GM04503 (cell line): ENCODE results near the gene ATG101.
A peak's percentile ranks its signal among the peaks of the same experiment; 100 is the strongest.

ENCODE experiments used
- DNase-seq: peaks from one replicate; pipeline ENCODE4 v3.0.0-alpha.2; 2012; ENCODE audit warnings: low read depth

The ATG101 gene

DNA sequence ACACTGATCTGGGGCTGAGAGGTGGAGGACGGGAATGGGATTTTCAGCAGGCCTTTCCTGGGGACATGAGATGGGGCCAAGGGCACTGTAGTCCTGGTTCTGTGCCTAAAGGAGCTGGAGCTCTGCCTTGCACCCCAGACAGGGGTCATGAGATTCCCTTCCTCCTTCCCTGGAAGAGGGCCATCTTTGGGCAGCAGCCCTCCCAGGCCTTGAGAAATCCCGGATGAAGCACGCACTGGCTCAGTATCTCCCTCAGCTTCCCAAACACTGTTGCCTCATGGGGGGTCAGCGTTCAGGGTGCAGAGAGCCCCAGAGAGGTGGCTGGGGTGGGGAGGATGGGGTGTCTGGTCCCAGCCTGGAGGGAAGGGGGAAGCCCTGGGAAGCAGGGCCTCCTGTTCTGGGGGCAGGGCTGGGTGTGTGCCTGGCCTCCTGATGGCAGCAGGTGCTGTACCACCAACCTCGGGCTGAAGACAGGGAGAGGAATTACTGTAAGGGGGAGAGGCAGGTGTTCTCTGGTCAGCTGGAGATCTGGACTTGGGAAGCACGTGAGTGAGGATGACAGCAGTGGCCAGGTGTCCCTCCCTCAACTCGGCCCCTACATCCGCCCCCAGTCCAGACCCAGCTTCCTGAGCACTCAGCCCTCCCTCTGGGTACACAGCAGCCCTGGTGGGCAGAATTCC, 26.9 kb upstream of the ATG101 start:
- no peak for DNase-seq

- no peak for DNase-seq
Measured at GRCh38 chr12:52043386-52044212, 26.2 kb upstream of the ATG101 start.

- DNase-seq: peak; percentile 88
Measured at GRCh38 chr12:52044292-52044983, 25.3 kb upstream of the ATG101 start.

DNA sequence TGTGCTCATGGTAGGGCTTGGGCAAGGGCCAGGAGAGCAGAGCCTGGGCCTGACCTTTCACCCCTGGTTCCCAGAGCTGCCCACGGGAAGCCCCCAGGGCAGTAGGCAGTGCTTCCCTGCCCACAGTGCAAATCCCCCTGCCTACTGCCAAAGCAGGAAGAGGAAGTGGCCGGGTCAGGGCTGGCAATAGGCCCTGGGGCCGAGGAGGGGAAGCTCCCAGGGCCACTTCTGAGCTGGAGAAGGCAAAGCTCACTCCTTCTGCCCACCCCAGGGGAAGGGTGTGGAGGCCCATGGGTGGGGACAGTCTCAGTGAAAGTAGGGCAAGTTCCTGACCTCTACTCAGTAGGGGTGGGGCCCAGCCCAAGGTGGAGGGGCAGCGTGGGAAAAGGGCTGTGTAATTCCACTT, 24.0 kb upstream of the ATG101 start:
- DNase-seq: no peak

DNA sequence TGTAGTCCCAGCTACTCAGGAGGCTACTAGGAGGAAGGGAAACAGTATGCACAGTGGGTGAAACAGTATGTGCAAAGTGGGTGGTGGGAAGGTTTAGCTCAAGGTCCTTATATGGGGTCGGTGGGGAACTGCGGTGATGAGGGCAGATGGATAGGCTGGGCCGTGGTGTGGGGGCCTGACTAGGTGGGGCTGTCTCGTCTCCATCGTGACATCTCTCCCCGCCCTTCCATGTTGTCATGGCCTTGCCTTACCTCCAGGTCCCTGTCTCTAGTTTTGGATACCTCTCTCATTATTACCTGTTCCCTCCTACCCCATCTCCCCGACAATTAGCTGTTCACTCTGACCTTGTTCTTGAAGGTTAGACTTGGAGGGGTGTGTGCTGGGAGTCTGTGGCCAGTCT, 22.9 kb upstream of the ATG101 start:
- DNase-seq: no peak

GRCh38 chr12:52049286-52049685, 20.5 kb upstream of the ATG101 start:
- no peak for DNase-seq

DNA sequence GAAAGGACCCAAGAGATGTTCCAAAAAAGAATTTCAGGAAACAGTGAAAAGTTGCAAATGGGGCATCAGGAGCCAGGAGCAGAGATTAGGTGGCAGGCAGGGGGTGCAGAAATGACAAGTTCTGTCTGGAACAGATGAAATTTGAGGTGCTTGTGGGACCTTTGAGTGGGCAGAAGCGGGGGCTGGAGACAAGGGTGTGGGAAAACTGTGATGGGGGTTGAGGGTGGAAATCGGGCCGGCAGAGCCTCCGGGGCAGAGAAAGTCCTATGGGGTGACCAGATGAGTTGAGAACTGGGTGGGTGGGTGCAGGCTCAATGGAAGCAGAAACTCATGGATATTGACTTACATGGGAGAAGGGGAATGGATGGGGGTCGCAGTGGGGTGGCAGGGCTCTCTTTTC, 20.1 kb upstream of the ATG101 start:
- no peak for DNase-seq

- DNase-seq: no peak
Measured at GRCh38 chr12:52050116-52050757, 19.5 kb upstream of the ATG101 start.

DNA sequence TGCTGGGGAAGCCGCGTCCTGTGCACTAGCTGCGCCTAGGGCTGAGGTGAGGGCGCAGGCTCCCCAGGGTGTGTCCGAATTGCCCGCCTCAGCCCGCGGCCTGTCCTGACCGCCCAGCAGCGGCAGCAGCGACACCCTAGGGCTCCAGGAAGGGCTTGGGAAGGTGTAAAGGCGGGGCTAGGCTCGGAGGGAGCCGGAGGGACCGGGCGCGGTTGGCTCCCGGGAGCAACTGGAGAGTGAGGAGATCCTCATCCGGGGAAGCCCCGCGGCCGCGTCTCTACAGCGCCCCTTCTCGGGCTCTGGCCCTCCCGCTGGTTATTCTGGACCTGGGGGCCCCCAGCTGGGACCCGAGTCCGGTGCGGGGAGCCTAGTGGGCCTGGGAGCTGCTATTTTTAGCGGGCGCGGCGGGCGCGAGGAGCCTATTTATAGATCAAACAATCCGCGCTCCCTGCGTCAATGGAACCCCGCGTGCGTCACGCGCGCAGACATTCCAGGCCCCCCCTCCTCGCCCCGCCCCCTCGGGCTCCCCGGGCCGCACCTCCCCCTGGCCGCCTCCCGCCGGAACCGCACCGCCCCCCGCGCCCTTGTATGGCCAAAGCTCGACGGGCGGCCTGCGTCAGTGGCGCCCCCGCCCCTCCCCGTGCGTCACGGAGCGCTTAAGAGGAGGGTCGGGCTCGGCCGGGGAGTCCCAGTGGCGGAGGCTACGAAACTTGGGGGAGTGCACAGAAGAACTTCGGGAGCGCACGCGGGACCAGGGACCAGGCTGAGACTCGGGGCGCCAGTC, 18.8 kb upstream of the ATG101 start, which contains the start of gene NR4A1:
TSS of gene NR4A1 (plus strand) at position 685 of the 784 bp plus-strand sequence. CDS start 2,887 bp downstream, outside the sequence.
- no peak for DNase-seq

DNA sequence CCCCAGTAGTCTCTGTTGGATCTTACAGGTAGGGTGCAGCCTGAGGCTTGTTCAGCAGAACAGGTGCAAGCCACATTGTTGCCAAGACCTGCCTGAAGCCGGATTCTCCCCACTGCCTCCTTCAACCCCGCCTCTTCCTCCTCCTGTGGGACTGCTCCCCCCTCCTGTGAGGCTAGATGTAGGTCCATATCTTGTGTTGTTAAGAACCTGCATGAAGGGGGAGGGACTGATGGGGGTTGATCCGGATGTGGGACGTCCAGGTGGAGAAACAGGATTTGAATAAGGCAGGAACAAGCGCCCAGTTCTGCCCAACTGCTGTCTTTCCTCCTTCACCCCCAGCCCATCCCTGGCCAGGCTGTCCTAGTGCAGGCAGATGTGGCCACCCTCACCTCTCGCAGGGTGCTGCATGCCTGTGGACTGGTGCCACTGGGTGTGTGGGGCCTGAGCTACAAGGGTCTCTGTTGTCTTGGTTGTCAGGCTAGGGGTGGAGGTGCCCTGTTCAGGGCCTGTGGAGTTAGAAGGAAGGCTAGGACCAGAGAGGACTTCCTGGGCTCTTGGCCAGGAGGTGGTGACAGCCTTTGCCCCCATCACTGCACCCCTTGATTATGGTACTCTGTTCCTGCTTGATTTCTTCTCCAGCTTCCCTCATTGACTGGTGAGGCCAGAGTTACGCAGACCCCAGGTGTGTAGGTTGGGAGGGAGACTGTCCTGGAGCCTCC, 17.2 kb upstream of the ATG101 start:
- DNase-seq: no peak

- no peak for DNase-seq
Measured at GRCh38 chr12:52053536-52054209, 16.1 kb upstream of the ATG101 start.

DNA sequence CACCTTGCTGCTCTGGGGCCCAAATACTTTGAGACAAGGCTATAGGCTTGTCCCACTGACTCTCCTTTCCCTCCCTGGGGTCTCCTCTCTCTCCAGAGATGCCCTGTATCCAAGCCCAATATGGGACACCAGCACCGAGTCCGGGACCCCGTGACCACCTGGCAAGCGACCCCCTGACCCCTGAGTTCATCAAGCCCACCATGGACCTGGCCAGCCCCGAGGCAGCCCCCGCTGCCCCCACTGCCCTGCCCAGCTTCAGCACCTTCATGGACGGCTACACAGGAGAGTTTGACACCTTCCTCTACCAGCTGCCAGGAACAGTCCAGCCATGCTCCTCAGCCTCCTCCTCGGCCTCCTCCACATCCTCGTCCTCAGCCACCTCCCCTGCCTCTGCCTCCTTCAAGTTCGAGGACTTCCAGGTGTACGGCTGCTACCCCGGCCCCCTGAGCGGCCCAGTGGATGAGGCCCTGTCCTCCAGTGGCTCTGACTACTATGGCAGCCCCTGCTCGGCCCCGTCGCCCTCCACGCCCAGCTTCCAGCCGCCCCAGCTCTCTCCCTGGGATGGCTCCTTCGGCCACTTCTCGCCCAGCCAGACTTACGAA, 15.4 kb upstream of the ATG101 start:
- DNase-seq: no peak

- no peak for DNase-seq
Measured at GRCh38 chr12:52054833-52055730, 14.7 kb upstream of the ATG101 start.

DNA sequence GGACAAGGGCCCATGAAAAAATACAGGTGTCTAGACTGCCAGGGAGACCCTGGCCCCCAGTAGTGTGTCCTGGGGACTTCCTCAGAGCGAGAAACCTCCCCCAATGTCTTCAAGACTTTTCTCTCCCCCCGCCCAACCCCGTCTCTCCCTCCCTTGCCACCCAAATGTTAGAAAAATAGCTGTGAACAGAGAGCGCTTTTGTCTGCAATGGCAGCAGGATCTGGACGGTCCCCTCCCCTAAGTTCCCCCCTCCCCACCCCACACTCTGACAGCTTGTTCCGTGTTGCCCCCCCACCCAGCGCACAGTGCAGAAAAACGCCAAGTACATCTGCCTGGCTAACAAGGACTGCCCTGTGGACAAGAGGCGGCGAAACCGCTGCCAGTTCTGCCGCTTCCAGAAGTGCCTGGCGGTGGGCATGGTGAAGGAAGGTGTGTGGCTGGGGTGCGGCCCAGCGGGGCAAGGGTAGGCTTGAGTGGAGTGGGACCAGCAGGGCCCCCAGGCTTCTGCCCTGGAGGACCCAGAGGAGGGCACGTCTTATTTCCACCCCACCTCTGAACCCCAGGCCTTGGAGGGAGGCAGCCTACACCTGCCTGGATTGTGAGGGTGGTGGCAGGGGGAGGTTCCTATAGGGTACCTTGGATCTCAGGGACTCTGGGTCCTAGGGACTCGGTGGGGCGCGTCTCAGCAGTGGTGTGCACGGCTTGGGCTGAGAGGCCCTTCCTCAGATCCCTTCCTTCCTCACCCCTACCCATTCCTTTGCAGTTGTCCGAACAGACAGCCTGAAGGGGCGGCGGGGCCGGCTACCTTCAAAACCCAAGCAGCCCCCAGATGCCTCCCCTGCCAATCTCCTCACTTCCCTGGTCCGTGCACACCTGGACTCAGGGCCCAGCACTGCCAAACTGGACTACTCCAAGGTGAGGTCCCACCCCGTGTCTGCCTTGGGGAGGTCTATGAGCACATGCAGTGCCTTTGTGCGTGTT, 13.8 kb upstream of the ATG101 start:
- DNase-seq: no peak

DNA sequence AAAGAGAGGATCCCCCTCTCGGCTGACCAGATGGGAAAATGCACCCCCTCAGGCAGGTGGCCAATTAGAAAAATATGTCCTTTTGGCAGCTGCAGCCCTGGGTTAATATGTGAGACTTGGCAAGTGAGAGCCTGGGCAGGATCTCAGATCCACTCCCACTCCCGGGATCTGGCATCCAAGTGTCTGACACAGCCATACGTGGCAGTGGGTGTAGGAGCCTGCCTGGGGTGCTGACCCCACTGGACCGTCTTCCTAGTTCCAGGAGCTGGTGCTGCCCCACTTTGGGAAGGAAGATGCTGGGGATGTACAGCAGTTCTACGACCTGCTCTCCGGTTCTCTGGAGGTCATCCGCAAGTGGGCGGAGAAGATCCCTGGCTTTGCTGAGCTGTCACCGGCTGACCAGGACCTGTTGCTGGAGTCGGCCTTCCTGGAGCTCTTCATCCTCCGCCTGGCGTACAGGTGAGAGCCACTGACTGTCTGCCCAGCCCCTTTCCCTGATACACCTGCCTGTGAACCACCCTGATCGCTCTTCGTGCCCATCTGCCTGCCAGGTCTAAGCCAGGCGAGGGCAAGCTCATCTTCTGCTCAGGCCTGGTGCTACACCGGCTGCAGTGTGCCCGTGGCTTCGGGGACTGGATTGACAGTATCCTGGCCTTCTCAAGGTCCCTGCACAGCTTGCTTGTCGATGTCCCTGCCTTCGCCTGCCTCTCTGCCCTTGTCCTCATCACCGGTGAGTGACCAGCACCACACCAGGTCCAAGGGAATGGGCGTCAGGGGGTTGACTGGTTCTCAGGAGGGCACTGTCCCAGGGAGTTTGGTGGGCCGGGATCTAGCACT, 12.8 kb upstream of the ATG101 start:
- no peak for DNase-seq
